Stimulated activated naive CD8-positive, alpha-beta T cell treated with anti-CD3 and anti-CD28 coated beads, Interleukin-15, Interleukin-2, amounts not matched to agents 100 ng/mL and 50 ng/mL, for 24 hours (primary cell): ENCODE results near the gene NADSYN1.

Experiments
- H3K27ac Mint-ChIP-seq: one replicate; pipeline ENCODE4 v1.8.0; 2021; ENCODE audit warnings: mild to moderate bottlenecking, mixed read lengths
- H3K27me3 Mint-ChIP-seq: one replicate; pipeline ENCODE4 v1.8.0; 2021; ENCODE audit warnings: mixed read lengths
- H3K36me3 Mint-ChIP-seq: one replicate; pipeline ENCODE4 v1.8.0; 2021; ENCODE audit warnings: low read depth, mixed read lengths
- H3K4me1 Mint-ChIP-seq: one replicate; pipeline ENCODE4 v1.8.0; 2021; ENCODE audit warnings: low read depth, mixed read lengths
- H3K4me3 Mint-ChIP-seq: one replicate; pipeline ENCODE4 v1.8.0; 2021; ENCODE audit warnings: mild to moderate bottlenecking, mixed read lengths
- H3K9me3 Mint-ChIP-seq: one replicate; pipeline ENCODE4 v1.8.0; 2021; ENCODE audit warnings: mixed read lengths

Gene NADSYN1

DNA sequence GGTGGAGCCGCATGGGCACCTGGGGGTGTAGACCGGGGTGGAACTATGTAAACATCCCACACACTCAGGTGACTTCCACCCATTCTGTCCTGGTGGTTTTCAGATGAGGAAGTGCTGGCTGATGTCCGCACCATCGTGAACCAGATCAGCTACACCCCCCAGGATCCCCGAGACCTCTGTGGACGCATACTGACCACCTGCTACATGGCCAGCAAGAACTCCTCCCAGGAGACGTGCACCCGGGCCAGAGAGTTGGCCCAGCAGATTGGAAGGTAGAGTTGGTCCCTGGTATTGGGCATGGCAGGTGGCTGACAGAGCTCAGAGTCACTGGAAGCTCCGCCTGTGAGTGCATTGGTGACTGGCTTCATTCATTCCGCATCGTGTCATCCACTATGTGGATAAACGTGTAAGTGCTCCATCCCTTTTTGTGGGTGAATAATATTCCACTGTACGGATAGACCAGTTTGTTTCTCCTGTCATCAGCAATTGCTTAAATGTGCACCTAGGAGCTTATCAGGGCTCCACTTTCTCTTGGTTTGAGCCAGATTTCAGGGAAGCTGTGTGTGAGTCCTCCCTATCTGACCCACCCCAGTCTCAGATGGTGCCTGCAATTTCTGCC lies 29.9 kb downstream of the NADSYN1 start:
- Mint-ChIP-seq H3K9me3 (no peaks in the 10 kb centered on the region), H3K4me3 (no peak overlapping the region), H3K27ac (no peak overlapping the region), H3K27me3 (no peaks in the 10 kb centered on the region), H3K4me1 (peaks cover 1% of the 10 kb centered on the region), H3K36me3 (peaks cover 66% of the 10 kb centered on the region)

DNA sequence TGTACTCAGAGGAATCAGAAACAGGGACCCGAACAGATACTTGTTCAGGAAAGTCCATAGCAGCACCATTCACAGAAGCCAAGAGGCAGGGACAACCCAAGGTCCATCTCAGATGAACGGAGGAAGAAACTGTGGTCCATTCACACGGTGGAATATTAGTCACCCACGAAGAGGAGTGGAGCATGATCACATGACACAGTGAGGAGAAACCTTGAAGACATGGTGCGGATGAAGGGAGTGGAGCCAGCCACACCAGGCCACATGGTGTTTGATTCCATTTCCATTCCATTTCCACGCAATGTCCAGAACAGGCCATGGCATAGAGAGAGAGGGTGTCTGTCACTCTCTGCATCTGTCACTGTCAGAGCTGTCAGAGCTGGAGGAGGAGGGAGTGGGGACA lies 30.7 kb downstream of the NADSYN1 start:
- no peaks in the 10 kb centered on the region for H3K9me3 Mint-ChIP-seq
- H3K27me3 Mint-ChIP-seq = no peaks in the 10 kb centered on the region
- H3K4me1 Mint-ChIP-seq = peaks cover 10% of the 10 kb centered on the region
- peaks cover 74% of the 10 kb centered on the region for H3K36me3 Mint-ChIP-seq
- H3K27ac Mint-ChIP-seq = no peak overlapping the region
- H3K4me3 Mint-ChIP-seq = no peak overlapping the region

DNA sequence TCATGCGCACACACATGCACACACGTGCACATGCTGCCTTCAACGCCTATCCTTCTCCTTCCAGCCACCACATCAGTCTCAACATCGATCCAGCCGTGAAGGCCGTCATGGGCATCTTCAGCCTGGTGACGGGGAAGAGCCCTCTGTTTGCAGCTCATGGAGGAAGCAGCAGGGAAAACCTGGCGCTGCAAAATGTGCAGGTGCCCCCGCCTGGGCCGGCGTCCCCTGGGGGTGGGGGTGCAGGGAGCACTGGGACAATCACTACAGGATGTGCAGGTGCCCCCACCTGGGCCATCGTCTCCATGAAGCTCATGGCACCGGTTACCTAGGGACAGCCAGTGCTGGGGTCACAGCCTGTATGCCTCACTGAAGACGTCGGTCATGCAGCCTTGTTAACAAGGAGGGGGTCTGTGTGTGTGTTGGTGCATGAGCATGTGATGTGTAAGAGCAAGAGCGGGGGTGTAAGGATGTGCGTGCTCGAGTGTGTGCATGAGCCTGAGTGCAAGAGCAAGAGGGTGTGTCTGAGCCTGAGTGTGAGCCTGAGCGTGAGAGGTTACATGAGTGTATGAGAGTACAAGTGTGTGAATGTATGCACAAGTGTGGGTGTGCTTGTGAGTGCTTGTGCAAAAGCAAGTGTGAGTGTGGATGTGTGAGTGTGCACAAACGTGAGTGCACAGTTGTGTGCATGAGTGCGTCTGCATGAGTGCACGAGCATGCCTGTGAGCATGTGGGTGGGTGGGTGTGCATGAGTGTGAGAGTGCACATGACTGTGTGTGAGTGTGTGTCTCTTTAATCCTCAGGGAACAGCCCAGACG lies 31.5 kb downstream of the NADSYN1 start:
- H3K4me3 Mint-ChIP-seq = no peak overlapping the region
- H3K9me3 Mint-ChIP-seq = no peaks in the 10 kb centered on the region
- H3K27me3 Mint-ChIP-seq = no peaks in the 10 kb centered on the region
- no peak overlapping the region for H3K27ac Mint-ChIP-seq
- peaks cover 77% of the 10 kb centered on the region for H3K36me3 Mint-ChIP-seq
- peaks cover 17% of the 10 kb centered on the region for H3K4me1 Mint-ChIP-seq

DNA sequence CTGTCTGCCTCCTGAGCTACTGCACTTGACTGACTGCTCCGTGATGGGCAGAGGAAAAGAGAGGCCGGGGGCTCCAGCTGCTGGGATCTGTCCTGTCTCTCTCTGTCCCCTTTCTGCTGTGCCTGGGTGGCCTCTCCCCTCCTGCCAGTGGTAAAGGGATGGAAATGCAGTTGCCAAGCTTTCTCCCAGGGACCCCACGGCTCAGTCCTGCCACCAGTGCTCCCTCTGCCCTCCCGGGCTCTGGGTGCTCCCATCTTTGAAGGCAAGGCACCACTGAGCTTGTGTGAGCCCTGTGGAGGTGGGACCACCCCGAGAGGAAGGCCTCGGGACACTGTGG lies 32.0 kb downstream of the NADSYN1 start:
- Mint-ChIP-seq H3K9me3 (no peaks in the 10 kb centered on the region), H3K27ac (no peak overlapping the region), H3K27me3 (no peaks in the 10 kb centered on the region), H3K36me3 (peaks cover 73% of the 10 kb centered on the region), H3K4me1 (peaks cover 21% of the 10 kb centered on the region), H3K4me3 (no peak overlapping the region)

DNA sequence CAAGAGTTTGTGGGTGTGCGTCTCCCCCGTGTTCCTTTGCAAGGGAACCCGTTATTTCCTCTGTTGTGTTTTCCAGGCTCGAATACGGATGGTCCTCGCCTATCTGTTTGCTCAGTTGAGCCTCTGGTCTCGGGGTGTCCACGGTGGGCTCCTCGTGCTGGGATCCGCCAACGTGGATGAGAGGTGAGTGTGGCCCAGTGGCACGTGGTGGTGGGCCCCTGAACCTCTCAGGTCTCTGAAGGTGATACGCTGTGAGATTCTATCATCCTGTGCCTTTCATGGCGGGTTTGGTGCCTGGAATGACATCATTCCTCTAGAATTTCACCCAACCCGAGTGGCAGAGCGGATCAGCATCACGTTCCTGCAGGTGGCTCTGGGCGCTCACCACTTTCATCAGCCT lies 32.5 kb downstream of the NADSYN1 start:
- Mint-ChIP-seq H3K9me3 (no peaks in the 10 kb centered on the region), H3K4me3 (no peak overlapping the region), H3K4me1 (peaks cover 21% of the 10 kb centered on the region), H3K27ac (no peak overlapping the region), H3K36me3 (peaks cover 72% of the 10 kb centered on the region), H3K27me3 (no peaks in the 10 kb centered on the region)

DNA sequence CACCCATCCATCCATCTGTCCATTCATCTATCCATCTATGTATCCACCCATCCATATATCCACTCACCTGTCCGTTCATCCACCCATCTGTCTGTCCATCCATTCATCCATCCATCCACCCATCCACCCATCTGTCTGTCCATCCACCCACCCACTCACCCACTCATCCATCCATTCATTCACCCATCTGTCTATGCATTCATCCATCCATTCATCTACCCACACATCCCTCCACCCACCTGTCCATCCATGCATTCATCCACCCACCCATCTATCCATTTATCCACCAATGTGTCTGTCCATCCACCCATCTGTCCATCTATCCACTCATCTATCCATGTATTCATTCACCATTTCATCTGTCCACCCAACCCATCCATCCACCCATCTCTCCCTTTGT lies 33.3 kb downstream of the NADSYN1 start:
- Mint-ChIP-seq H3K27ac (no peak overlapping the region), H3K27me3 (no peaks in the 10 kb centered on the region), H3K36me3 (peaks cover 74% of the 10 kb centered on the region), H3K4me3 (no peak overlapping the region), H3K4me1 (peaks cover 21% of the 10 kb centered on the region), H3K9me3 (no peaks in the 10 kb centered on the region)

DNA sequence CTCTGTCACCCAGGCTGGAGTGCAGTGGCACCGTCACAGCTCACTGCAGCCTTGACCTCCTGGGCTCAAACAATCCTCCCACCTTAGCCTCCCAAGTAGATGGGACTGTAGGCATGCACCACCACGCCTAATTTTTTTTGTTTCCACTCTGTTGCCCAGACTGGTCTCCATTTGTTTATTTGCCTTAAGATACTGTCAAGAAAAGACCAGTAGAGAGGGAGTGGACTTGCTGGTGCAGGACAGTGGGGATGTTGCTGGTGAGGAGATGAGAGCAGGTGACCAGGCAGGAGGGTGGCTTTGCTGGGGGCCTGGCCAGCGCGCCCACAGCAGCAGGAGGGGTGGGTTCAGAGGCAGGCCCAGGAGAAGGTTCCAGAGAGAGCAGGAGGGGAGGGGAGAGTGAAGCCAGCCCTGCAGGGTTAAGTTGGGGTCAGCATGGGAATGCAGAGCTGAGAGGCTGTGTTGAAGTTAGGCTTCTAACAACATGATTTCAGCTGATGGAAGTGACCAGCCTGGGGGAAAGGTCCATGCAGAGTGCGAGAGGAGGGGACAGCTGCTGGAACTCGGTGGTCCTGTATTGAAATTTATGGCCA lies 35.8 kb downstream of the NADSYN1 start:
- H3K4me1 Mint-ChIP-seq = peaks cover 21% of the 10 kb centered on the region
- peak overlapping the region; percentile 8 for H3K4me3 Mint-ChIP-seq
- no peaks in the 10 kb centered on the region for H3K27me3 Mint-ChIP-seq
- peak overlapping the region; percentile 94 for H3K27ac Mint-ChIP-seq
- peaks cover 77% of the 10 kb centered on the region for H3K36me3 Mint-ChIP-seq
- no peaks in the 10 kb centered on the region for H3K9me3 Mint-ChIP-seq

DNA sequence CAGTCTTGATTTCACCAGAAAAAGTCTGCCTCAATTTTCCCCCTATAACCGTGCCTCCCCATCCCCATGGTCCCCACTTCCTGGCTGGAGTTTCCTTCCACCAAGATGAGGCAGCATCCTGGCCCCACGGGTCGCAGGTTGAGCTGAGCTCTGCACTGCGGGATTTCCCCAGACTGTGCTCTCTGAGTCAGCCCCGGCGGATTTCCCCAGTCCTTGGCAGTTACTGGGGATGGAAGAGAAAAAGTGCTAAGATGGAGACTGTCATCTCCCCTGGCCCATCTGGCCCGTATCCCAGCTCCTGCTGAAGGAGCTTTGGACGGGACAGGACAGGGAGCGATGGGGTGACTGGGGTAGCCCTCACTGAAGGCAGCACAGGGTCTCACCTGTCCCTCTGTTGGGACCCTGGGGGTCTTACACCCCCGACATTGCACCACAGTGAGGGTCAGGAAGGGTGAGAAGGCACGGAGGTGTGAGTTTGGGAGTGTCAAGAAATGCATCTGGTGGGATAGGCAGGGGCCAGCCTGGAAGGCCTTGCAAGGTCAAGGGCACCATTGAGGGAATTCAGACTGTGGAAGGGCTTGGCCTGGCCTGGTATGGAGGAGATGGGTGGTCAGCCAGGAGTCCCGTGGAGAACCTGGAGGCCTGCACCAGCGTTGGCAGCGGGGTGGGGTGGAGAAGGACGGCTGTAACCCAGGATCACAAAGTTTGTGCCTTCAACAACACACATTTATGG lies 36.5 kb downstream of the NADSYN1 start:
- Mint-ChIP-seq H3K4me1 (peaks cover 21% of the 10 kb centered on the region), H3K27me3 (no peaks in the 10 kb centered on the region), H3K27ac (peak overlapping the region; percentile 94), H3K36me3 (peaks cover 77% of the 10 kb centered on the region), H3K4me3 (peak overlapping the region; percentile 62), H3K9me3 (no peaks in the 10 kb centered on the region)

DNA sequence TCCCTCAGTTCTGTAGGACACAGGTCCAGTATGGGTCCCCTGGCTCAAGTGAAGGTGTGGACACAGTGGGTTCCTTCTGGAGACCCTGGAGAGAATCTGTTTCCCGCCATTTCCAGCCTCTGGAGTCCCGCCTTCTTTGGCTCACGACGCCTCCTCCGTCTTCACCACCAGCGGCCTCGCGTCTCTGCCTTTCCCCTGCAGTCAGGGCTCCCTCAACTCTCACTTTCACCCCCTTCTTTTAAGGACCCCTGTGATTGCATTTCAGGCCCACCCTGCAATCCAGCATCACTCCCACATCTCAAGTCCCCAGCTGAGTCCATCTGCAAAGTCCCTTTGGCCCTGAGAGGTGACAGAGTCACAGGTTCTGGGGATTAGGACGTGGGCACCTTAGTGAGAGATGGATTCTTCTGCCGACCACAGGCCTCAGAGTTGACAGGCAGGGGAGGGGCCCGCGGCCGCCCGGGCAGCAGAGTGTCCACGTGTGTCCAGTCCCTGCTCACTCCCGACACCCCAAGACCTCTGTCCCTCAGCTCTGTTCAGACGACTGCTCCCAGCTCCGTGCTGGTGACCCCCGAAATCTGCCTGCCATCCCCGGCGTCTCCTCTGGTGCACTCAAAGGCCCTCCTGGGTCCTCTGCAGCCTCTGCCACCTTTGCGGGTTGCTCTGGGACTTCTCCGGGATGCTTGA lies 37.2 kb downstream of the NADSYN1 start:
- Mint-ChIP-seq H3K27me3 (no peaks in the 10 kb centered on the region), H3K36me3 (peaks cover 78% of the 10 kb centered on the region), H3K27ac (peak overlapping the region; percentile 94), H3K9me3 (no peaks in the 10 kb centered on the region), H3K4me3 (no peak overlapping the region), H3K4me1 (peaks cover 21% of the 10 kb centered on the region)

DNA sequence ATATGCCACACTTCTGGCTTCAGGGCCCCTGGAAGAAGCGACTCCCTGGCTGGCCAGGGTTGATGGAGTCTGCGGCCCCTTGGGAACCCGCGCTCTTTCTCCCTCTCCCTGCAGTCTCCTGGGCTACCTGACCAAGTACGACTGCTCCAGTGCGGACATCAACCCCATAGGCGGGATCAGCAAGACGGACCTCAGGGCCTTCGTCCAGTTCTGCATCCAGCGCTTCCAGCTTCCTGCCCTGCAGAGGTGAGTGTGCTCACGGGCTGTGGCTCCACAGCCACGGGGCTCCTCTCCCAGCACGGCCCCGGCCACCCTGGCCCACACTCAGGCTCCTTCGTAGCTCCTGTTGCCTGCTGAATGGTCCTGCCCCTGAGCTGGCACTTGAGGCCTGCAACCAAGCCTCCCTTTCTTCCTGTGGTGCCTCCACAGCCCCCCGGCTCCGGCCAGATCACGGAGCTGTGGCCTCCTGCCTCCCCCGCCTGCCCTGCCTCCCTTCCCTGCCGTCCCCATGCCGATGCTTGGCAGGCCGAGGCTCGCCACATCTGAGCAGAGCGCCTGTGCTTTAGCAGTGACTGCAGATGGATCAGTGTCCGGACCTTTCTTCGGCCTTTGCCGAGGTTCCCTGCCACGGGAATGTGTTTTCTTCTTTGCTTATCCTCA lies 37.9 kb downstream of the NADSYN1 start:
- peaks cover 77% of the 10 kb centered on the region for H3K36me3 Mint-ChIP-seq
- no peaks in the 10 kb centered on the region for H3K27me3 Mint-ChIP-seq
- no peak overlapping the region for H3K4me3 Mint-ChIP-seq
- H3K27ac Mint-ChIP-seq = no peak overlapping the region
- H3K9me3 Mint-ChIP-seq = no peaks in the 10 kb centered on the region
- H3K4me1 Mint-ChIP-seq = peaks cover 21% of the 10 kb centered on the region

DNA sequence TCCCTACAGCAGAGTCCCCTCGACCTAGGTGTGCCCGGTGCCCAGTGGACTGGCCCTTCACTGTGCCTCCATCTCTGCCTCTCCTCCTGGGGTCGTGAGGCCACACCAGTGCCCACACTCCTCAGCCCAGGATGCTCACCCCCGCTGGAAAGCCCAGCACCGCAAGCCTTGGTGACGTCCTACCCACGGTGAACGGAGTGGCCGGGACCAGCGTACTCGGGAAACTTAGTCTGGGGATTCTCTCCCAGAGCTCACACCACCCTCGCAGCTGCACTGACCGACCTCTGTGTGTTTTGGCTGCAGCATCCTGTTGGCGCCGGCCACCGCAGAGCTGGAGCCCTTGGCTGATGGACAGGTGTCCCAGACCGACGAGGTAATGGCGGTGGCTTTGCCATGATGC lies 38.5 kb downstream of the NADSYN1 start:
- Mint-ChIP-seq H3K9me3 (no peaks in the 10 kb centered on the region), H3K27me3 (no peaks in the 10 kb centered on the region), H3K4me3 (no peak overlapping the region), H3K4me1 (peaks cover 21% of the 10 kb centered on the region), H3K36me3 (peaks cover 77% of the 10 kb centered on the region), H3K27ac (no peak overlapping the region)

DNA sequence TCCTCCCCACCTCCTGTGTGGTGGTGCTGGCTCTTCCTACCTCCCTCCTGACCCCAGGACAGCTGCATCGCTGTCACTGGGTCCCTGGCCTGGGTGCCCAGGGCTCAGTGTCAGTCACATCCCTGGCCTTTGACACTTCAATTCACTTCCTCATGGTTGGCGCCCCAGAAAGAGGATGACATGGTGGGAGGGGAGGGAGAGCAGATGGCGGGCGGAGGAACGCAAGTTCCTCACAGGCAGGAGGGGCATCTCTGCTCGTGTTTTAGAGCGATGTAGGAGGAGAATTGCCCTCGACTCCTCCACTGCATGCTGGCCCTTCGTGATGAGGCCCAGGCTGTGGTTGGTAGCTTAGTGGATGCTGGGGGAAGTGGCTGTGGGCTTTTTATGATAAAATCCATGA lies 38.9 kb downstream of the NADSYN1 start:
- no peak overlapping the region for H3K4me3 Mint-ChIP-seq
- no peaks in the 10 kb centered on the region for H3K27me3 Mint-ChIP-seq
- H3K36me3 Mint-ChIP-seq = peaks cover 77% of the 10 kb centered on the region
- H3K4me1 Mint-ChIP-seq = peaks cover 21% of the 10 kb centered on the region
- no peak overlapping the region for H3K27ac Mint-ChIP-seq
- no peaks in the 10 kb centered on the region for H3K9me3 Mint-ChIP-seq

DNA sequence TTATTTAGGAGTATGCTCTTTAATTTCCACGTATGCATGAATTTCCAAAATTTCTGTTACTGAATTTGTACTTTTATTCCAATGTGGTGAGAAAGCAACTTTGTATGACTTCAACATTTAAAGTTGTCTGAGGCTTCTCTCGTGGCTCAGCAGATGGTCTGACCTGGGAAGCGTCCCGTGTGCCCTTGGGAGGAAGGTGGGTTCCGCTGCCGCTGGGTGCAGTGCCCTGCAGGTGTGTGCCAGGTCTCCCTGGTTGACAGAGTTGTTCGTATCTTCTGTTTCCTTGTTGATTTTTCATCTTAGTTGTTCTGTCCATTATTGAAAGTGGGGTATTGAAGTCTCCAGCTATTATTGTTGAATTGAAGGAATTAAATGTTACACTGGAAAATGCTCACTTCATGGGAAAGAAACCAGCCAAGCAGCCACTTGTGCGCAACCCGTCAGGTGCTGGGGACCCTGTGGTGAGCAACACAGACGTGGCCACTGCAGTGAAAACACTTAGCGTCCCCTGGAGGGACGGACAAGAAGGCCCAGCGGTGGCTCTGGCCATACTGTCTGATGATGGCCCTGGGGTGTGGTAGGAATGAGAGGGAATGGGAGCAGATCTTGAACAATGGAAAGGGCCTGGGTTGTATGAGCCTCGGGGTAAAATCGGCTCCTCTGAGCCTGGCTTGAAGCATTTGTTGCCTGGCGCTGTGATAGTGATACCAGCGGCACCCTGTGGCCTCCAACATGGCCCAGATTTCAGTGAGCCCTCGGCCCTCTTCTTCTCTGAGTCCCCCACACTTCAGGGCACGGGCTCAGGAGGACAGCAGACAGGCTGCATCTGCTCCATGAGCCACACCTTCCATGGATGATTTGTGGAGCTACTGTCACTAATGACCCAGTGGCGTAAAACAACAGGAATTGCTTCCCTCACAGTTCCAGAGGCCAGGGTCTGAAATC lies 42.6 kb downstream of the NADSYN1 start:
- Mint-ChIP-seq H3K4me3 (no peak overlapping the region), H3K9me3 (no peaks in the 10 kb centered on the region)

More for the DNA sequence above, 42.6 kb downstream of the NADSYN1 start:
- Mint-ChIP-seq H3K4me1 (peaks cover 4% of the 10 kb centered on the region), H3K27ac (peak overlapping the region; percentile 37), H3K27me3 (no peaks in the 10 kb centered on the region), H3K36me3 (peaks cover 87% of the 10 kb centered on the region)
